GM12878 (cell line): ENCODE data around the gene CEP135. TPM values are rescaled to one million over a fixed set of nuclear protein-coding genes. Genes with fewer than 3 reads are reported as not detected.

Experiments
- ATAC-seq: fragments of 200-7000 bp; cut with Tn5 transposase; 3 replicates; pipeline ENCODE4 v1.9.1; 2020; ENCODE audit warnings: mild to moderate bottlenecking, moderate library complexity
- BruUV-seq: library from RNA; stranded (reverse); fragments of 400-500 nt; replicated peaks from 2 replicates; lab custom pipeline; 2021; lab: Mats Ljungman, UMichigan
- CTCF ChIA-PET: fragments of 300-600 bp; sonication (Branson Sonifier 250); formaldehyde crosslinking; extraction: SDS; loops from one replicate; lab custom pipeline; 2021; ENCODE audit warnings: inconsistent platforms; lab: Yijun Ruan, JAX
- POLR2A ChIA-PET: fragments of 350-600 bp; formaldehyde crosslinking; extraction: SDS; loops from one replicate; lab custom pipeline; 2021; ENCODE audit warnings: inconsistent platforms; lab: Charles Lee
- RAD21 ChIA-PET: fragments of 300-600 bp; sonication (Branson Sonifier 250); formaldehyde crosslinking; loops from one replicate; lab custom pipeline; 2023; ENCODE audit warnings: antibody characterized with exemption; ENCODE audit not compliant: unreplicated experiment; lab: Charles Lee
- SMC1A ChIA-PET: fragments of 300-600 bp; sonication (Branson Sonifier 250); formaldehyde crosslinking; loops from one replicate; lab custom pipeline; 2023; ENCODE audit not compliant: unreplicated experiment, uncharacterized antibody; lab: Charles Lee
- DNase-seq: peaks from one replicate; pipeline ENCODE4 v3.0.0-alpha.2; 2011; ENCODE audit warnings: low read depth, low spot score
- FAIRE-seq: peaks from 3 replicates; lab custom pipeline; 2011; peaks lifted over from hg19 to GRCh38; lab: Jason Lieb, UNC
- H2AFZ ChIP-seq: 2 replicates; pipeline ENCODE4 v1.6.0; 2011; ENCODE audit warnings: low read depth, low read length, control low read depth; ENCODE audit not compliant: control insufficient read depth
- H3K27ac ChIP-seq: 2 replicates; pipeline ENCODE4 v1.5.1; 2011; ENCODE audit warnings: control low read depth; ENCODE audit not compliant: control insufficient read depth, insufficient read depth
- H3K27me3 ChIP-seq, 2 experiments: replicated peaks in 1 of 2; 2 replicates each; pipeline versions ENCODE4 v1.6.0 to v1.6.1; 2011; ENCODE audit warnings: low read length in 1 of 2; ENCODE audit not compliant: control insufficient read depth in 2 of 2, insufficient read depth in 2 of 2
- H3K36me3 ChIP-seq, 2 experiments: 2 replicates each; pipeline ENCODE4 v1.5.1; 2011; ENCODE audit warnings: low read length in 1 of 2; ENCODE audit not compliant: control insufficient read depth in 2 of 2, insufficient read depth in 2 of 2
- H3K4me1 ChIP-seq: 2 replicates; pipeline ENCODE4 v1.6.1; 2011; ENCODE audit warnings: mild to moderate bottlenecking, low read length, moderate library complexity, mixed read lengths; ENCODE audit not compliant: control insufficient read depth, insufficient read depth
- H3K4me2 ChIP-seq: 2 replicates; pipeline ENCODE4 v1.6.0; 2011; ENCODE audit warnings: control low read depth; ENCODE audit not compliant: control insufficient read depth, insufficient read depth
- H3K4me3 ChIP-seq: fragments of 200-600 bp; sonication (generic); 2 replicates; pipeline ENCODE4 v1.5.1; 2016
- H3K79me2 ChIP-seq: 2 replicates; pipeline ENCODE4 v1.6.0; 2011; ENCODE audit warnings: low read length; ENCODE audit not compliant: control insufficient read depth, insufficient read depth
- H3K9ac ChIP-seq: 2 replicates; pipeline ENCODE4 v1.8.0; 2011; ENCODE audit warnings: low read length, control low read depth, mixed read lengths; ENCODE audit not compliant: control insufficient read depth, insufficient read depth
- H3K9me3 ChIP-seq: replicated peaks from 3 replicates; pipeline ENCODE4 v1.5.1; 2011; ENCODE audit warnings: mild to moderate bottlenecking, low read length; ENCODE audit not compliant: control insufficient read depth, insufficient read depth
- H4K20me1 ChIP-seq: 2 replicates; pipeline ENCODE4 v1.6.0; 2011; ENCODE audit not compliant: control insufficient read depth, insufficient read depth
- ATF7 ChIP-seq: fragments of 450-650 bp; IDR thresholded peaks from 2 replicates; pipeline ENCODE4 v1.6.1; 2016; ENCODE audit warnings: low read depth, mild to moderate bottlenecking
- BHLHE40 ChIP-seq, 2 experiments: fragments of 450-650 bp in 1 of 2; IDR thresholded peaks; 2 replicates each; pipeline ENCODE4 v1.6.1; 2011 to 2017; ENCODE audit warnings: low read depth in 2 of 2, borderline replicate concordance in 1 of 2, improper control_type of control experiment in 1 of 2, low read length in 1 of 2, mild to moderate bottlenecking in 1 of 2
- EZH2 ChIP-seq: IDR thresholded peaks from 2 replicates; pipeline ENCODE4 v1.6.1; 2012; ENCODE audit warnings: low read depth, mild to moderate bottlenecking, control low read depth, inconsistent platforms, low read length, borderline replicate concordance; ENCODE audit not compliant: control insufficient read depth
- MTA2 ChIP-seq: fragments of 450-650 bp; IDR thresholded peaks from 2 replicates; pipeline ENCODE4 v1.6.1; 2016; ENCODE audit warnings: low read depth, mild to moderate bottlenecking, moderate library complexity
- SPI1 ChIP-seq: IDR thresholded peaks from 2 replicates; pipeline ENCODE4 v1.6.1; 2011; ENCODE audit warnings: low read depth, mild to moderate bottlenecking, low read length, moderate library complexity, borderline replicate concordance; ENCODE audit not compliant: insufficient read depth
- STAT3 ChIP-seq: IDR thresholded peaks from 2 replicates; pipeline ENCODE4 v1.6.1; 2011; ENCODE audit warnings: low read depth, low read length, improper control_type of control experiment
- TCF7 ChIP-seq: IDR thresholded peaks from 2 replicates; pipeline ENCODE4 v1.6.1; 2014; ENCODE audit warnings: antibody characterized with exemption, borderline replicate concordance
- ZNF622 ChIP-seq: fragments of 450-650 bp; IDR thresholded peaks from 2 replicates; pipeline ENCODE4 v1.6.1; 2017; ENCODE audit warnings: mild to moderate bottlenecking, inconsistent platforms
- WGBS: methylation state at CpG from one replicate; pipeline ENCODE4 v1.1.6; 2016; ENCODE audit warnings: low lambda C conversion rate; ENCODE audit not compliant: insufficient replicate concordance, insufficient coverage; ENCODE audit errors: missing lambda C conversion rate; 5-methylcytosine and 5-hydroxymethylcytosine counted together
- in situ Hi-C: fragments of 300-500 bp; cut with MboI; formaldehyde crosslinking; loops from 9 replicates; pipeline ENCODE4 v1.14.3; 2018; ENCODE audit warnings: mixed read lengths
- intact Hi-C: fragments of 100-400 bp; cut with micrococcal nuclease; formaldehyde crosslinking; loops from one replicate; pipeline ENCODE4 v1.14.2; 2022; ENCODE audit not compliant: unreplicated experiment
- polyA plus RNA-seq, 11 experiments: library from polyadenylated mRNA; depleted of rRNA in 4 of 11; unstranded in 6 of 11; stranded (reverse) in 5 of 11; fragments of >200 nt; fragmentation: Nextera tagmentation in 4 of 11; fragmentation: Illumina TruSeq in 1 of 11; extraction: Ambion mirVana in 4 of 11; extraction: Trizol in 1 of 11; gene quantifications; 1 replicate in 1 of 11; 2 replicates in 10 of 11; pipeline versions ENCODE4 v1.2.1 to v1.2.3, GENCODE V29; 2011 to 2016; ENCODE audit warnings: inconsistent platforms in 2 of 11, missing spikeins in 2 of 11, low read depth in 1 of 11
- total RNA-seq, 4 experiments: library from RNA; depleted of rRNA in 3 of 4; stranded (reverse); fragments of >200 nt in 3 of 4; fragmentation: Illumina TruSeq in 1 of 4; extraction: Trizol in 1 of 4; gene quantifications; 2 replicates each; pipeline versions ENCODE4 v1.2.1 to v1.2.3, GENCODE V29; 2013 to 2021
- TF ChIP-seq, protein P1 (sequence below): IDR thresholded peaks from 2 replicates; pipeline ENCODE4 v1.6.1; 2012; ENCODE audit warnings: low read depth, low read length, improper control_type of control experiment
- TF ChIP-seq, protein P2 (sequence below), 3 experiments: IDR thresholded peaks in 2 of 3; conservative IDR thresholded peaks in 1 of 3; 2 replicates each; pipeline ENCODE4 v1.5.1; 2011; ENCODE audit warnings: low read depth in 3 of 3, low read length in 3 of 3, mild to moderate bottlenecking in 3 of 3, control low read depth in 2 of 3, moderate library complexity in 2 of 3, inconsistent platforms in 1 of 3, mixed read lengths in 1 of 3; ENCODE audit not compliant: control insufficient read depth in 2 of 3, insufficient read depth in 1 of 3; ENCODE audit errors: extremely low read depth in 1 of 3
- TF ChIP-seq, protein P3 (sequence below): fragments of 450-650 bp; IDR thresholded peaks from 2 replicates; pipeline ENCODE4 v1.6.1; 2017; ENCODE audit warnings: low read depth, mild to moderate bottlenecking, moderate library complexity

CEP135 gene
- total and polyA plus RNA-seq, 10 of the 15 experiments (the other 5 are each of a cell fraction or from before 2014, with no cell fraction given) = 2.9 to 13.6 (median 10.1) TPM

DNA sequence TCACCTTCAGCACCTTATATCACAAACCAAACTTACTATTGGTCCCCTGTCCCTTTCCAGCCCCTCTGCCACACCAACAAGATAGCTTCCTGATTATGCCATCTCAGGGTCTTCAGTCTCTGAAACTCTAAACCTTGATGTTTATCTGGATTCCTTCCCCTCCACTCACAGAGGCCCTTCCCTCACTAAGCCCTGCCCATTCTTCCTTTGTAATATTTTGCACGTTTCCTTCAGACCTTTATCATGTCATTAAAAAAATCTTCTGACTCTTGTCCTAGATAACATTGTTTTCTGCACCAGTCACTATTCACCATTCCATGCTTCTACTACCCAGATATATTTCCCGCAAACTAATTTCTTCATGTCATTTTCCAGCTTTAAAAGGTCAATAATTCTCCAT, 17.7 kb upstream of the CEP135 start (continued):
- no peak for TF ChIP-seq ATF7
- no peak for TF ChIP-seq EZH2
- TF ChIP-seq SPI1 = no peak
- no peak for TF ChIP-seq TCF7
- no peak for TF ChIP-seq BHLHE40 (IDR thresholded peaks at IDR 0.05; ENCODE audit: borderline replicate concordance in 1 of 2, low read depth in 2 of 2, low read length in 1 of 2)
- TF ChIP-seq, all 136 proteins: peak for 0

DNA sequence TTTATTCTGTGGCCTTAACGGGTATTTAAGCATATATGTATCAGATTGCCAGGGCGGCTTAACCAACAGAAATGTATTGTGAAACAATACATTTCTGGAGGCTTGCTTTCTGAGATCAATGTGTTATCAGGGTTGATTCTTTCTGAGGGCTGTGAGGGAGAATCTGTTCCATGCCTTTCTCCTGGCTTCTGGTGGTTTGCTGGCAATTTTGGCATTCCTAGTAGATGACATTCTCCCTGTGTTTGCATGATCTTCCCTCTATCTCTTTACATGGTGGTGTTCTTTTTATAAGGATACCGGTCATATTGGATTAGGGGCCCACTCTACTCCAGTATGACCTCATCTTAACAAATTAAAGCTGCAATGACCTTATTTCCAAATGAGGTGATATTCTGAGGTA, 16.9 kb upstream of the CEP135 start:
- no peak for FAIRE-seq
- WGBS = 54% methylated on average over 3 of the region's 3 CpGs
- Histone ChIP-seq H3K4me3 (no peak overlapping the region), H3K27me3 (no peaks in the 10 kb centered on the region), H3K9ac (no peak overlapping the region), H3K27ac (no peak overlapping the region), H2AFZ (no peak overlapping the region), H3K4me2 (no peak overlapping the region), H3K36me3 (no peaks in the 10 kb centered on the region), H3K4me1 (no peaks in the 10 kb centered on the region), H3K9me3 (no peaks in the 10 kb centered on the region), H4K20me1 (no peaks in the 10 kb centered on the region), H3K79me2 (no peaks in the 10 kb centered on the region)
- in situ Hi-C loops = no loop called here
- intact Hi-C loops = no loop called here
- CTCF ChIA-PET = interaction anchor here (0.6 to 1.0 kb wide), 2 partner anchors 9 to 390 kb away, joined by 3 read pairs; no protein-coding TSS in a partner anchor
- BruUV-seq = no TSS peak
- SMC1A ChIA-PET = interaction anchor here (1.0 to 1.1 kb wide), 3 partner anchors 9 to 65 kb away, joined by 3 to 4 read pairs (median 4); no protein-coding TSS in a partner anchor
- POLR2A ChIA-PET = no interaction called here
- no peak for ATAC-seq
- RAD21 ChIA-PET = interaction anchor here (2.5 kb wide), 1 partner anchor 16 kb away, joined by 8 read pairs; no protein-coding TSS in a partner anchor
- TF ChIP-seq MTA2 = no peak
- TF ChIP-seq, protein P1, sequence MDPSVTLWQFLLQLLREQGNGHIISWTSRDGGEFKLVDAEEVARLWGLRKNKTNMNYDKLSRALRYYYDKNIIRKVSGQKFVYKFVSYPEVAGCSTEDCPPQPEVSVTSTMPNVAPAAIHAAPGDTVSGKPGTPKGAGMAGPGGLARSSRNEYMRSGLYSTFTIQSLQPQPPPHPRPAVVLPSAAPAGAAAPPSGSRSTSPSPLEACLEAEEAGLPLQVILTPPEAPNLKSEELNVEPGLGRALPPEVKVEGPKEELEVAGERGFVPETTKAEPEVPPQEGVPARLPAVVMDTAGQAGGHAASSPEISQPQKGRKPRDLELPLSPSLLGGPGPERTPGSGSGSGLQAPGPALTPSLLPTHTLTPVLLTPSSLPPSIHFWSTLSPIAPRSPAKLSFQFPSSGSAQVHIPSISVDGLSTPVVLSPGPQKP = no peak
- TF ChIP-seq, protein P2, sequence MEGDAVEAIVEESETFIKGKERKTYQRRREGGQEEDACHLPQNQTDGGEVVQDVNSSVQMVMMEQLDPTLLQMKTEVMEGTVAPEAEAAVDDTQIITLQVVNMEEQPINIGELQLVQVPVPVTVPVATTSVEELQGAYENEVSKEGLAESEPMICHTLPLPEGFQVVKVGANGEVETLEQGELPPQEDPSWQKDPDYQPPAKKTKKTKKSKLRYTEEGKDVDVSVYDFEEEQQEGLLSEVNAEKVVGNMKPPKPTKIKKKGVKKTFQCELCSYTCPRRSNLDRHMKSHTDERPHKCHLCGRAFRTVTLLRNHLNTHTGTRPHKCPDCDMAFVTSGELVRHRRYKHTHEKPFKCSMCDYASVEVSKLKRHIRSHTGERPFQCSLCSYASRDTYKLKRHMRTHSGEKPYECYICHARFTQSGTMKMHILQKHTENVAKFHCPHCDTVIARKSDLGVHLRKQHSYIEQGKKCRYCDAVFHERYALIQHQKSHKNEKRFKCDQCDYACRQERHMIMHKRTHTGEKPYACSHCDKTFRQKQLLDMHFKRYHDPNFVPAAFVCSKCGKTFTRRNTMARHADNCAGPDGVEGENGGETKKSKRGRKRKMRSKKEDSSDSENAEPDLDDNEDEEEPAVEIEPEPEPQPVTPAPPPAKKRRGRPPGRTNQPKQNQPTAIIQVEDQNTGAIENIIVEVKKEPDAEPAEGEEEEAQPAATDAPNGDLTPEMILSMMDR (IDR thresholded peaks at IDR 0.05 in 2 of 3, conservative IDR thresholded peaks at IDR 0.05 in 1 of 3; ENCODE audit: control insufficient read depth in 2 of 3, extremely low read depth in 1 of 3, insufficient read depth in 1 of 3, low read depth in 3 of 3, low read length in 3 of 3) = no peak
- TF ChIP-seq STAT3 = no peak
- TF ChIP-seq, protein P3, sequence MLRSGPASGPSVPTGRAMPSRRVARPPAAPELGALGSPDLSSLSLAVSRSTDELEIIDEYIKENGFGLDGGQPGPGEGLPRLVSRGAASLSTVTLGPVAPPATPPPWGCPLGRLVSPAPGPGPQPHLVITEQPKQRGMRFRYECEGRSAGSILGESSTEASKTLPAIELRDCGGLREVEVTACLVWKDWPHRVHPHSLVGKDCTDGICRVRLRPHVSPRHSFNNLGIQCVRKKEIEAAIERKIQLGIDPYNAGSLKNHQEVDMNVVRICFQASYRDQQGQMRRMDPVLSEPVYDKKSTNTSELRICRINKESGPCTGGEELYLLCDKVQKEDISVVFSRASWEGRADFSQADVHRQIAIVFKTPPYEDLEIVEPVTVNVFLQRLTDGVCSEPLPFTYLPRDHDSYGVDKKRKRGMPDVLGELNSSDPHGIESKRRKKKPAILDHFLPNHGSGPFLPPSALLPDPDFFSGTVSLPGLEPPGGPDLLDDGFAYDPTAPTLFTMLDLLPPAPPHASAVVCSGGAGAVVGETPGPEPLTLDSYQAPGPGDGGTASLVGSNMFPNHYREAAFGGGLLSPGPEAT = no peak
- TF ChIP-seq BHLHE40 (IDR thresholded peaks at IDR 0.05; ENCODE audit: borderline replicate concordance in 1 of 2, low read depth in 2 of 2, low read length in 1 of 2) = no peak
- TF ChIP-seq ZNF622 = no peak
- DNase-seq = no peak
